CD4-positive, alpha-beta T cell treated with Interleukin-2 at 100 ng/mL for 4 hours (primary cell): ENCODE results near the gene MEF2B.
A peak's percentile ranks its signal among the peaks of the same experiment; 100 is the strongest.
"Not testable (repeated sequence)": the region's sequence is repeated elsewhere in the genome, so short reads cannot be mapped to it uniquely, and the experiment has no call there.

Source experiments
- DNase-seq: peaks from one replicate; pipeline ENCODE4 v3.0.0-alpha.2; 2020; ENCODE audit warnings: low spot score

MEF2B gene

DNA sequence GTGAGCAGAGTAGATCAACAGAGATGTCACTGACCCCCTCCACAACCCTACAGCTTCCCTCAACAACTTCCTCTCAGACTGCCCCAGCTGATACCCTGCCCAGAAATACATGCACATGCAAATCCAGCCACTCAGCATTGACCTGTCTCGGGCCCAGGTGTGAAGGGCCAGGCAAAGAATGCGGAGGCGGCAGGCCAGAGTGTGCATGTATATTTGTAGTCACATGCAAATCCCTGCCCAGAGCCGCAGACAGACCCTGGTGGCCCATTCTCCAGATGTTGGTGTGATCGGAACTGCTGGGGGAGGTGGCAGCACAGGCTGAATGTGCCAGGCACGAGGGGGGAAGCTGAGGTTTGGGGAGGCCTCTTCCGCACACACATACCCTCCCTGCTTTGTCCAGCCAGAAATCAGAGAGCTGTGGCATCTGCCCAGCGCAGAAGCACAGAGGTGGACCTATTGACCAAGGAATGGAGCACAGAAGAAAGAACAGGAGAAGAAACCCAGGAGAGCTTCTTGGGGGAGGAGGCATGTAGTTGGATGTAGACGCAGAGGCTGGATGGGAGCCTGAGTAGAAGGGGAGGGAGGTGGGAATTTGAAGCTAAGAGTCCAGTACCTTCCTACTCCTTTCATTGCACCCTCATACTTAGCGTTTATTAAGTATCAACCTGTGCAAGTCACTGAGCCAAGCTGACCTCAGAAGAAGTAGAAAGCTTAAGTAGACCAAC lies 14.4 kb downstream of the MEF2B start:
- no peak for DNase-seq

GRCh38 chr19:19154768-19155494 lies 15.1 kb downstream of the MEF2B start:
- DNase-seq: no peak

DNA sequence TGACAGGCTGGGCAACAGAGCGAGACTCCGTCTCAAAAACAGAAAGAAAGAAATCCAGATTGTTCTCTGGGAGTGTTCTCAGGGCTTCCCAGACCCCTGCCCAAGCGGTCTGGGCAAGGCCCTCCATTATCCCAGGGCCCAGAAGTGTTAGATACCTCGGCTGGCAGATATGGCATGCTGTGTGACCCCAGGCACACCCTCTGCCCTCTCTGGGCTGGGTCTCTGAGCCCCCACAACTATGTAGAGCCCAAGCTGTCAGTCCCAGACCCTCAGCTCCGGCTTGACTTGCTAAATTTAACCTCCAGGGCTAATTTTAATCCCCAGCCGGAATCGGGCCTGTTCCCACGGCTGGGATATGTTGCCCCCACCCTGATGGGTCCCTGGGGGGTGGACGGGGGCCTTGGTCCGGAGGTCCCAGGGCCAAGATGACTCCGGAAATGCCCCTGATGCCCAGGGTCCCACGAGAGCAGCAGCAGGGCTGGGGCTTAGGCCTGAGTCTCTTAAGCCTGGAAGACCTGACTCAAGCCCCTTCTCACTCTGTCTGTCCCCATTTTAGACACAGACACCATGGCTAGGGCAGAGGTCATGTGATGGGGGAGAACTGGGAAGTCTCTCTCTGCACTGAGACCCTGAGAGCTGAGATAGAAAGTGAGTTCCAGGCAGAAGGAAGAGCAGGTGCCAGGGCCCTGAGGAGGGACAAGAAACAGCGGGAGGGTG lies 17.2 kb downstream of the MEF2B start:
- no peak for DNase-seq

- no peak for DNase-seq
Observed at GRCh38 chr19:19151418-19151817, 18.6 kb downstream of the MEF2B start.

DNA sequence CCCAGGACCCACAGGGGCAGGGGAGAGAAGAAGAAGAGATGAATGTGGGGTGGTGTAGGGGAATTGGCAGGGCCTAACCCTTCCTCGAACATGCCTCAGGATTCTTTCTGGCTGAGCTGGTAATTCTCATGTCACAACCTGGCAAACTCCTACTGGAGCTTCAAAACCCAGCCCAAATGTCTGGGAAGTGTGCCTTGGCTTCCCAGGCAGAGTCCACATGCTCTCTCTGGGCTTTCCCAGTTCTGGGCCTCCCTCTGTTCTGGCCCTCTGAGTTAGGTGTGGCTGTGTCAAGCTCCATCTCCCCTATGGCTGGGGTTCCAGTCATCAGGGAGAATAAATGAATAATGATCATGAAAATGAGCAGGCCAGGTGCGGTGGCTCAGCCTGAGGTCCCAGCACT lies 20.6 kb downstream of the MEF2B start:
- DNase-seq: no peak

DNA sequence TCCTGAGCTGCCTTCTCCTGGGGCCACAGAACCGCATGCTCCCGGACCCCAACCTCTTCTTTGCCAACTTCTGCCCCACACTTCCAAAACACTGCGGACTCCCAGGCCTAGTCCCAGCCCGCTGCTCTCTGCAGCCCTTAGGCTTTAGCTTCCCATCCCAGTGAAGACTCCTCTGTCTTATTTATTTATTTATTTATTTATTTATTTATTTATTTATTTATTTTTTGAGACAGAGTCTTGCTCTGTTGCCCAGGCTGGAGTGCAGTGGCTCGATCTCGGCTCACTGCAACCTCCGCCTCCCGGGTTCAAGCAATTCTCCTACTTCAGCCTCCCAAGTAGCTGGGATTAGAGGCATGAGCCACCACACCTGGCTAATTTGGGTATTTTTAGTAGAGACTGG lies 21.6 kb downstream of the MEF2B start:
- not testable (repeated sequence) for DNase-seq

DNA sequence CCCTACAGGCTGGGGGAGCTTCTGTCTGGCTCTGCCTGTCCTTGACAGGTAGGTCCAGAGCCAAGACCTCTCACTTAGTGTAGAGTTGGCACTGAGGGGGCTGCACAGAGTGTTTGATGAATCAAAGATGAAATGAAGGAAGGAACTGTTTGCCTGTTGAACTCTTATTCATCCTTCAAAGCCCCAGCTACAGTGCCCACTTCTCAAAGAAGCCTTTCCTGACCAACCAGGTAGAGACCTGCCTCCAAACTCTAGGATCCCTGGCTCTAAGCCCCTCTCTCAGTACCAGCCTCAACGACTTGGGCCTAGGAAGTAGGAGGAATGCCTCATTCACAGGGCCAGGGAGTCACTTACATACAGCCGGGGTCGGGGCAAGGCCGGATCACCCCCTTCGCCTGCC lies 22.7 kb downstream of the MEF2B start:
- no peak for DNase-seq

- DNase-seq: no peak
Observed at GRCh38 chr19:19146865-19147264, 23.2 kb downstream of the MEF2B start.

DNA sequence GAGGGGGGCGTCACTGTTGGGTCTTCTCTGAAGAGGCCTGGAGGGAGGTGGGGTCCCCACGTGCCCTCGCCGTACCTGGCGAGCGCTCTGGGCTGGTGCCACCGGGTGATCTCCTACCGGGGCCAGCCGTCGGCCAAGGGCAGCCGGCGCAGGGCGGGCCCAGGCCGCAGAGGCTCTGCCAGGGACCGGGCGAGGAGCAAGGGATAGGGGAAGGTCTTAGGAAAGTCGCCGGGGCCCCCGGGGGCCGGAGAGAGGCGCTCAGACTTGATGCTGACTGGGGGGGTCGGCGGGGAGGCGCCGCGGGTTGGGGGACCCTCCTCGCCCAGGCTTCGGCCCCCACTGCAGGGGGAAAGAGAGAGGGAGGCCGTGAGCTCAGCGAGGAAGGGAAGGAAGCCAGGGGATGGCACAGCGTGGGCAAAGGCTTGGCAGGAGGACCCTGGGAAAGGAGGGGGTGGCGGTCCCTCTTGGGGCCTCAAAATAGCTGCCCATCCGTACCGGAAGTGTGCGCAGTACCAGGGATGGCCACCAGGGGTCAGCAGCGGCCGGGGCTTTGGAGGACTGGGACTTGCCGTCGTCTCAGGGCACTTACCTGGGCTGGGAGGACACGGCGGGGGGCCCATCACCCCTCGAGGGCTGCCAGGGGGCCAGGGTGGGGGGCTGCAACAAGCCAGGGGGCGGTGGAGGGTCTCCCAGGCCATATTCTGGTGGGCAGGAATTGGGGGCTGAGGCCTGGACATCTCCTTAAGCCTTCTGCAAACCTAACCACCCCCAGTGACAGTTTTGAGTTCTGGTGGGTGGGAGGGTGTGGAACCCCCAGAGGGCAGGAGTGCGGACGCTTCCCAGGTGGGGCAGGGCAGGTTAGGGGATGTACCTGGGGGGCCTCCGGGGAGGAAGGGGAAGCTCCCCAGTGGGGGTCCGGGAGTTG lies 24.1 kb downstream of the MEF2B start:
- peak; percentile 85 for DNase-seq

DNA sequence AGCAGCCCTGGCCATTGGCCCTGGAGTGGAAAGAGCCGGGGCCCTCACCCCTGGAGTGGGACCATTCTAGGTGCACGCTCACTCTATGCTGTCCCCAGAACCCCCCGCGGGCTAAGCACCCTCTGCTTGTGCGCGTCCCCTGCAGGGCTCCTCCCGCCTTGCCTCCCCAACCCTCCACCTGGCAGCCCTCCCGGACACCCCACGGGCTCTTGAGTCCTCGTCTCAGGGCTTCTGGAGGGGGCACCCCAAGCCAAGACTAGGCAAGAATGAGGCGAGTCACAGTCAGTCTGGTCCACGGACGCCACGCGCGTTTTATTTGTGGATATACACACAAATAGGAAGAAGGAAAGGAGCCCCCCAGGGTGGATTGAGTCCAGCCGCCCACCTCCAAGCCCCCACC lies 24.8 kb downstream of the MEF2B start:
- DNase-seq: no peak

GRCh38 chr19:19142347-19142746 lies 27.7 kb downstream of the MEF2B start:
- DNase-seq: no peak

DNA sequence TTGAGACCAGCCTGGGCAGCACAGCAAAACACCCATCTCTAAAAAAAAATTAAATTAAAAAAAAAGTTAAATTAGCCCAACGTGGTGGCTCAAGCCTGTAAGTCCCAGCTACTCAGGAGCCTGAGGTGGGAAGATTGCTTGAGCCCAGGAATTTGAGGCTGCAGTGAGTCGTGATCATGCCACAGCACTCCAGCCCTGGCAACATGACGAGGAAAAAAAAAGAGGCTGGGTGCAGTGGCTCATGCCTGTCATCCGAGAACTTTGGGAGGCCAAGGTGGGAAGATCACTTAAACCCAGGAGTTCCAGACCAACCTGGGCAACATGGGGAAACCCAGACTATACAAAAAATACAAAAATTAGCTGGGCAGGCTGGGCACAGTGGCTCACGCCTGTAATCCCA lies 29.6 kb downstream of the MEF2B start:
- DNase-seq: no peak

- no peak for DNase-seq
Observed at GRCh38 chr19:19139876-19140229, 30.2 kb downstream of the MEF2B start.

GRCh38 chr19:19138109-19138981 lies 31.7 kb downstream of the MEF2B start, which contains the start of gene TMEM161A:
Gene TMEM161A (minus strand): TSS chr19:19138478. CDS start chr19:19138428, 50 bp downstream.
- DNase-seq: peak; percentile 99

DNA sequence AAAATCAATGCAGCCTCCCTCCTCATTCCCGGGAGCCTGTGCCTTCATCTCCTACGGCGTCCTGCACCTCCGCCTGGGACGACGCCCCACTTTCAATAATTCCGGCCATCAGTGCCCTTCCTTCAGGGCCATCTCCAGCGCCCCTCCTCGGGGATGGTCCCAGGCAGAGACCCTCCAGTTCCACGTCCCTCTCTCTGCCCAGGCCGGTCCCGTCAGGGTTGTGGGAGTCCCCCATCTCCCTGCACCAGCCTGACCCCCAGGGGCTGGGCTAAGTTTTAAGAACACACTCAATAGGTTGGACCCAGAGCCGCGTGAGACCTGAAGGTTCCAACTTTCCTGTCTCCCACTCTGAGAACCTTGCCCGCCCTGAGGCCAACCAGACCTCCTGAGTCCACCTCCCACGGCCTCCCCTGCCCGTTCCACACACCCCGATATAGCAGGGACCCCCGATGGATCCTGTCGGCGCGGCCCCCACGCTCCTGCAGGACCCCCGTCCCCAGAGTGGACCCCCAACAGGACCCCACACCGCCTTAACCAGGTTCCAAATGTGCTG lies 32.4 kb downstream of the MEF2B start:
- DNase-seq: no peak

- DNase-seq: not testable (repeated sequence)
Observed at GRCh38 chr19:19135713-19136112, 34.4 kb downstream of the MEF2B start.

DNA sequence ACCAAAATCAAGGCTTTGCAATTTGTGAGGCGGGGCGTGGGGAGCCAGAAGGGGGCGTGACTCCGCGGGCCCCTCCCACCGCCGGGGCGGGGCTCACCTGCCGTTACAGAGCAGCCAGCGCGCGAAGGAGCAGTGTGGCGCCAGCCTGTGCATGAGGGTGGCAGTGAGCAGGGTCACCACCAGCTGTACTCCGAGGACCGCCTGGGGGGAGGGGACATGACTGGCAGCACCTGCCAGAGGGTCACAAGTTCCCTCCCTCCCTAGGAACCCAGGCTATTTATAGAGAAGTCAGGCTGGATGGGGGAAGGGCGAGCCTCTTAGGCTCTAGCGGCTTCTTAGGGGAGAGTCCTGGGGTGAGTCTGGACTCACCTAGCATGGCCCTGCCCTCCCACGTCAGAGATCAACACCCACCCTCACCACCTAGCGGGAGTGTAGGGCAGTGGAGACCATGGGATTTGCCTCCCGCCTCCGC lies 35.3 kb downstream of the MEF2B start:
- DNase-seq: peak; percentile 3

DNA sequence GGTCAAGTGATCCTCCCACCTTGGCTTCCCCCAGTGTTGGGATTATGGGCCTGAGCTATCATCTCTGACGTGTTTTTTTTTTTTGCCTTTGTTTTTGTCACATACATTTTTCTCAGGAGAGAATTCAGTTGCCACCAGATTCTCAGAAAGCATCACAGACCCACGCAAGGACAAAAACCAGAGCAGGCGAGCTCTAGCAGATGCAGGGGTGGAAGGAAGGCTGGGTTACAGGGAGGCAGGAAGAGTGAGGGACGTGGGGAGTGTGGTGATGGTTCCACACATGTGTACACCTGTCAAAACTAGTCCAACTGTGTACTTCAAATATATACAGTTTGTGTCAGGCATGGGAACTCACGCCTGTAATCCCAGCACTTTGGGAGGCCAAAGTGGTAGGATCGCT lies 36.1 kb downstream of the MEF2B start:
- DNase-seq: no peak

DNA sequence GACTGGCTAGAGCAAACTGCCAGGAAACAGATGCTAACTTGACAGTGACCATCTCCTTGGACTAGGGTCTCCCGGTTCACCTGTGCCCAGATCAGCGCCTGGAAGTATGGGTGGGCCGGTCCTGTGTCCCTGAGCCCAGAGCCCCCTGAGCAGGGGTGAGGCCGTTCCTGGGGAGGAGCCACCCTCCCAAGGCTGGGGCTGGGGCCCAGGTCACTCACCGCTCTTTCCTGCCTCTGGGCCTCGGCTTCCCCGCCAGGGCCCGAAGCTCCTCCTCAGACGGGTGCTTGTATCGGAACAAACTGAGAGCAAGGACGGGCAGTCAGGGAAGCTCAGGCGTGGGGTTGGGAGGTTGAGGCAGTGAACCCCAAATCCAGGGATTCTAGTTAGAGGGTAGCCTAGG lies 37.2 kb downstream of the MEF2B start:
- no peak for DNase-seq

- no peak for DNase-seq
Observed at GRCh38 chr19:19131989-19132388, 38.1 kb downstream of the MEF2B start.

DNA sequence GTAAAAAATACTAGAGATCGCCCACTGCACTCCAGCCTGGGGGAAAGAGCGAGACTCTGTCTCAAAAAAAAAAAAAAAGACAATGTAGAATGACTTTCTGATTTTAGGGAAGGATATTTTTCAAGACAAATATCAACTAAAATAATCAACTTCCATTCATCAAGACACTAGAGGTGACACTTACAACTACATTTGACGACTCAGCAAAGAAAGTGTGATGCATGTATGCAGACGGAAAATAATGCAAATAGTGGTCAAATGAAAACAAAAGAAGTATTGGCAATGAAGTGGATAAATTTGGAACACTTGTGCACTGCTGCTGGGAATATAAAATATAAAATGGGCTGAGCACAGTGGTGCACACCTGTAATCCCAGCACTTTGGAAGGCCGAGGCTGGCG lies 44.0 kb downstream of the MEF2B start:
- no peak for DNase-seq
